DMS114 treated with DMSO at 0.1 percent for 48 hours (cell line): ENCODE data around the gene PYROXD2.

ENCODE experiments used
- DNase-seq: peaks from one replicate; lab custom pipeline; 2025; ENCODE audit not compliant: unreplicated experiment; lab: John Stamatoyannopoulos, UW

Gene PYROXD2

GRCh38 chr10:98435178-98435577 is 20.2 kb upstream of the PYROXD2 start:
- no peak for DNase-seq

GRCh38 chr10:98433881-98434732 is 19.1 kb upstream of the PYROXD2 start:
- DNase-seq: no peak

- DNase-seq: no peak
Observed at GRCh38 chr10:98433371-98433770, 18.4 kb upstream of the PYROXD2 start.

- no peak for DNase-seq
Observed at GRCh38 chr10:98432330-98432729, 17.3 kb upstream of the PYROXD2 start.

GRCh38 chr10:98431016-98431415 is 16.0 kb upstream of the PYROXD2 start:
- no peak for DNase-seq

- no peak for DNase-seq
Observed at GRCh38 chr10:98430427-98430826, 15.4 kb upstream of the PYROXD2 start.

GRCh38 chr10:98429320-98430072 is 14.5 kb upstream of the PYROXD2 start:
- DNase-seq: no peak

- DNase-seq: no peak
Observed at GRCh38 chr10:98427011-98427515, 12.1 kb upstream of the PYROXD2 start.

GRCh38 chr10:98425511-98426352 is 10.8 kb upstream of the PYROXD2 start:
- DNase-seq: no peak

GRCh38 chr10:98424295-98425254 is 9.6 kb upstream of the PYROXD2 start:
- no peak for DNase-seq

- no peak for DNase-seq
Observed at GRCh38 chr10:98423691-98424120, 8.7 kb upstream of the PYROXD2 start.

- no peak for DNase-seq
Observed at GRCh38 chr10:98422182-98422581, 7.2 kb upstream of the PYROXD2 start.

- no peak for DNase-seq
Observed at GRCh38 chr10:98420786-98421185, 5.8 kb upstream of the PYROXD2 start.

- no peak for DNase-seq
Observed at GRCh38 chr10:98419469-98420261, 4.7 kb upstream of the PYROXD2 start.

GRCh38 chr10:98418665-98419468 is 3.9 kb upstream of the PYROXD2 start:
- DNase-seq: no peak

- no peak for DNase-seq
Observed at GRCh38 chr10:98417973-98418664, 3.1 kb upstream of the PYROXD2 start.

- DNase-seq: no peak
Observed at GRCh38 chr10:98417481-98417959, 2.5 kb upstream of the PYROXD2 start.
